ENCODE data around the gene STK38. TPM values are rescaled to one million over a fixed set of nuclear protein-coding genes. Genes with fewer than 3 reads are reported as not detected.

STK38 gene
- total RNA-seq, 1 experiment from 2014 or later: 20.1 TPM

- TF ChIP-seq CBX3 (IDR thresholded peaks at IDR 0.05; ENCODE audit: low read depth): no peak
- no peak for TF ChIP-seq EZH2phosphoT487 (IDR thresholded peaks at IDR 0.05; ENCODE audit: borderline replicate concordance)
- no peak for TF ChIP-seq SP1 (IDR thresholded peaks at IDR 0.05; ENCODE audit: low read depth)
- TF ChIP-seq POLR2A (IDR thresholded peaks at IDR 0.05; ENCODE audit: borderline replicate concordance, extremely low read depth, insufficient read depth, insufficient read length): no peak
- TF ChIP-seq POLR2AphosphoS5 (IDR thresholded peaks at IDR 0.05; ENCODE audit: low read depth, low read length): no peak
Observed at GRCh38 chr6:36478051-36478526, 69.2 kb downstream of the STK38 start (continued).

GRCh38 chr6:36469946-36470345 lies 77.3 kb downstream of the STK38 start:
- no peak overlapping the region for H2AFZ ChIP-seq (ENCODE audit: low read depth, low read length, poor library complexity, severe bottlenecking)
- no peak overlapping the region for H3K9ac ChIP-seq (ENCODE audit: low read length)
- no peak for TF ChIP-seq RAD21 (IDR thresholded peaks at IDR 0.05; ENCODE audit: low read depth)
- no peak for TF ChIP-seq FOSL1 (IDR thresholded peaks at IDR 0.05; ENCODE audit: low read depth)
- TF ChIP-seq MAX (IDR thresholded peaks at IDR 0.05): no peak
- TF ChIP-seq CTCF (IDR thresholded peaks at IDR 0.05 in 2 of 3, conservative IDR thresholded peaks at IDR 0.05 in 1 of 3; ENCODE audit: borderline replicate concordance in 1 of 3, insufficient read depth in 1 of 3, low read depth in 2 of 3, low read length in 2 of 3): no peak
- TF ChIP-seq EZH2phosphoT487 (IDR thresholded peaks at IDR 0.05; ENCODE audit: borderline replicate concordance): no peak
- POLR2A ChIA-PET: no interaction called here
- RAD21 ChIA-PET (ENCODE audit: low non-redundant PET in 1 of 2, low total read pairs in 2 of 2, uncharacterized antibody in 2 of 2, unreplicated experiment in 2 of 2): no interaction called here
- DNase-seq (ENCODE audit: low read depth, low spot score) (no peak), ATAC-seq (no peak)
- no peak overlapping the region for H3K27ac ChIP-seq (ENCODE audit: low read depth, low read length)
- H3K27me3 ChIP-seq (ENCODE audit: insufficient read depth, low read length): no peaks in the 10 kb centered on the region
- no peaks in the 10 kb centered on the region for H3K9me2 ChIP-seq (ENCODE audit: insufficient read depth)
- H3K4me2 ChIP-seq (ENCODE audit: low read length): no peak overlapping the region
- no peaks in the 10 kb centered on the region for H3K4me1 ChIP-seq (ENCODE audit: control insufficient read depth in 1 of 2, insufficient read depth in 2 of 2, low read length in 2 of 2)
- no peak overlapping the region for H3K4me3 ChIP-seq (replicated peaks in 1 of 2; ENCODE audit: low read depth in 1 of 2, low read length in 2 of 2)
- H3K9me3 ChIP-seq (ENCODE audit: control insufficient read depth in 1 of 2, insufficient read depth in 1 of 2, low read depth in 1 of 2, low read length in 2 of 2): no peaks in the 10 kb centered on the region
- CTCF ChIA-PET: interaction anchor here (1.2 kb wide), 1 partner anchor 129 kb away, joined by 3 read pairs; no protein-coding TSS in a partner anchor
- H4K20me1 ChIP-seq (ENCODE audit: insufficient read depth): no peaks in the 10 kb centered on the region; the same call in 1 of the 2 replicates
- H3K79me2 ChIP-seq (ENCODE audit: insufficient read depth, low read length): peaks cover 58% of the 10 kb centered on the region
- BruUV-seq (replicated peaks): no TSS peak
- peaks cover 4 to 10% of the 10 kb centered on the region in 2 experiments; a peak in 2 of 4 replicates for H3K36me3 ChIP-seq (ENCODE audit: control insufficient read depth in 1 of 2, insufficient read depth in 2 of 2, low read length in 2 of 2)
- intact Hi-C loops (cut with micrococcal nuclease): no loop called here

All from HCT116 (cell line).